Pancreas (tissue), 10 donors: ENCODE measurements around the gene MYCBPAP. TPM values are rescaled to one million over a fixed set of nuclear protein-coding genes. Genes with fewer than 3 reads are reported as not detected.

Experiments
- ATAC-seq, 4 donors: fragments of 200-7000 bp; cut with Tn5 transposase; one replicate each; pipeline versions ENCODE4 v1.8.0 to v1.9.1; 2020; ENCODE audit warnings: mild to moderate bottlenecking in 4 of 4, moderate library complexity in 4 of 4
- DNase-seq, 6 donors: peaks; one replicate each; pipeline ENCODE4 v3.0.0-alpha.2; 2020
- FAIRE-seq: peaks from 2 replicates; lab custom pipeline; 2012; peaks lifted over from hg19 to GRCh38; lab: Jason Lieb, UNC
- H3K27ac ChIP-seq, 4 donors: fragments of 200-600 bp; sonication (generic); 1 replicate in 3 of 4; 2 replicates in 1 of 4; pipeline versions ENCODE4 v1.5.0 to v1.8.0; 2020
- H3K27me3 ChIP-seq, 4 donors: fragments of 200-600 bp; one replicate each; pipeline ENCODE4 v1.8.0; 2021
- H3K36me3 ChIP-seq, 3 donors: fragments of 200-600 bp; sonication (generic) in 1 of 3; one replicate each; pipeline versions ENCODE4 v1.5.0 to v1.8.0; 2020 to 2021
- H3K4me1 ChIP-seq, 3 donors: fragments of 200-600 bp; one replicate each; pipeline ENCODE4 v1.8.0; 2021
- H3K4me3 ChIP-seq, 4 donors: fragments of 200-600 bp; sonication (generic) in 2 of 4; one replicate each; pipeline versions ENCODE4 v1.5.0 to v1.8.0; 2020 to 2021
- H3K9me3 ChIP-seq, 4 donors: fragments of 200-600 bp; one replicate each; pipeline ENCODE4 v1.8.0; 2021
- CTCF ChIP-seq, 4 donors: fragments of 200-600 bp; sonication (generic) in 3 of 4; IDR thresholded peaks; one replicate each; pipeline versions ENCODE4 v1.5.0 to v1.8.0; 2021; ENCODE audit warnings: antibody characterized with exemption in 4 of 4
- WGBS, 2 donors: extraction: QIAGEN DNeasy Blood & Tissue Kit; methylation state at CpG; one replicate each; pipeline ENCODE4 v1.1.7; 2013; 5-methylcytosine and 5-hydroxymethylcytosine counted together
- intact Hi-C, 3 donors: fragments of 100-400 bp; cut with DNase I; formaldehyde crosslinking; loops; one replicate each; pipeline versions ENCODE4 v1.11.1 to v1.14.2; 2022
- polyA plus RNA-seq, 2 donors: library from polyadenylated mRNA; stranded (reverse); fragments of 200-250 nt; gene quantifications; one replicate each; pipeline ENCODE4 v1.2.3, GENCODE V29; 2013
- total RNA-seq, 6 donors: library from RNA; stranded (reverse); fragmentation: NEBNext Ultra II Directional in 4 of 6; extraction: Animal tissue kit (Norgen Biotek cat#: 25700) in 4 of 6; gene quantifications; one replicate each; pipeline versions ENCODE4 v1.2.1 to v1.2.4, GENCODE V29; 2021 to 2023
- donor health status: healthy with polysubstance abuse.
- donor health status: DM: no; HTN: no; CAD: no; lungs with moderate emphysema.
- donor health status: DM: no; HTN: no; CAD: no.
- donor health status: control.
- donor health status: control.
- donor health status: Bipolar disorder and iron deficiency.
- donor health status: DM: yes; HTN: yes; CAD: no.
- donor health status: DM: no; HTN: no; CAD: no.
- donor health status: DM: no; HTN: no; CAD: no.
- donor health status: DM: yes; HTN: yes; CAD: no.

The MYCBPAP gene
- total and polyA plus RNA-seq, 8 donors: 0.43 to 1.7 (median 1.0) TPM

GRCh38 chr17:50467855-50468303 lies 40.4 kb upstream of the MYCBPAP start:
- ATAC-seq (no peak), FAIRE-seq (no peak), DNase-seq (peak in 1 of 6 donors; percentile 25)
- WGBS, 2 donors: 78 to 79% methylated on average over 13 of the region's 13 CpGs
- no peaks in the 10 kb centered on the region for H3K27me3 ChIP-seq
- H3K36me3 ChIP-seq: no peaks in the 10 kb centered on the region
- no peaks in the 10 kb centered on the region for H3K4me1 ChIP-seq
- H3K9me3 ChIP-seq: no peaks in the 10 kb centered on the region
- intact Hi-C loops: no loop called here
- no peak for TF ChIP-seq CTCF (IDR thresholded peaks at IDR 0.05)
- H3K27ac ChIP-seq: no peak overlapping the region
- H3K4me3 ChIP-seq: no peak overlapping the region

GRCh38 chr17:50468304-50469207 lies 39.7 kb upstream of the MYCBPAP start, which contains the start of gene CHAD:
Gene CHAD (minus strand): TSS chr17:50468880. CDS start chr17:50468813, 67 bp downstream.
- FAIRE-seq (no peak), DNase-seq (peak in 2 of 6 donors; percentile 32 to 62), ATAC-seq (peak in 2 of 4 donors; percentile 8 to 9)
- Histone ChIP-seq H3K4me1 (no peaks in the 10 kb centered on the region), H3K27me3 (no peaks in the 10 kb centered on the region), H3K36me3 (no peaks in the 10 kb centered on the region), H3K9me3 (no peaks in the 10 kb centered on the region), H3K4me3 (peak within 1 kb of the TSS in 2 of 4 donors; percentile 7 to 26), H3K27ac (no peak within 1 kb of the TSS)
- intact Hi-C loops: no loop called here
- no peak for TF ChIP-seq CTCF (IDR thresholded peaks at IDR 0.05)
- WGBS, 2 donors: 62 to 66% methylated on average over 61 to 71 of the region's 71 CpGs

GRCh38 chr17:50469208-50469605 lies 39.0 kb upstream of the MYCBPAP start:
- no peak overlapping the region for H3K27ac ChIP-seq
- WGBS, 2 donors: 56 to 73% methylated on average over 18 to 37 of the region's 37 CpGs
- H3K36me3 ChIP-seq: no peaks in the 10 kb centered on the region
- DNase-seq: peak in 2 of 6 donors; percentile 29 to 56
- ATAC-seq: no peak
- FAIRE-seq: no peak
- no peaks in the 10 kb centered on the region for H3K27me3 ChIP-seq
- no peaks in the 10 kb centered on the region for H3K4me1 ChIP-seq
- no peaks in the 10 kb centered on the region for H3K9me3 ChIP-seq
- intact Hi-C loops: no loop called here
- H3K4me3 ChIP-seq: peak overlapping the region in 2 of 4 donors; percentile 7 to 26
- TF ChIP-seq CTCF (IDR thresholded peaks at IDR 0.05): no peak

- Histone ChIP-seq H3K4me1 (no peaks in the 10 kb centered on the region), H3K27me3 (no peaks in the 10 kb centered on the region), H3K27ac (no peak overlapping the region), H3K36me3 (no peaks in the 10 kb centered on the region), H3K4me3 (no peak overlapping the region), H3K9me3 (no peaks in the 10 kb centered on the region)
- intact Hi-C loops: loop anchor here in 2 of 3 donors (5.0 to 10.0 kb wide), 2 partner anchors 102 to 105 kb away; no protein-coding TSS in a partner anchor
- DNase-seq (peak in 2 of 6 donors; percentile 37 to 67), FAIRE-seq (no peak), ATAC-seq (no peak)
- 81 to 85% methylated on average over 19 of the region's 19 CpGs for WGBS, 2 donors
- no peak for TF ChIP-seq CTCF (IDR thresholded peaks at IDR 0.05)
Measured at GRCh38 chr17:50469671-50470305, 38.5 kb upstream of the MYCBPAP start.
